RPMI8226 (cell line): ENCODE results near the gene CRLF3.
"Not testable (repeated sequence)": the region's sequence is repeated elsewhere in the genome, so short reads cannot be mapped to it uniquely, and the experiment has no call there.

Experiments
- DNase-seq: peaks from one replicate; pipeline ENCODE4 v3.0.0-alpha.2; 2015

CRLF3 gene

DNA sequence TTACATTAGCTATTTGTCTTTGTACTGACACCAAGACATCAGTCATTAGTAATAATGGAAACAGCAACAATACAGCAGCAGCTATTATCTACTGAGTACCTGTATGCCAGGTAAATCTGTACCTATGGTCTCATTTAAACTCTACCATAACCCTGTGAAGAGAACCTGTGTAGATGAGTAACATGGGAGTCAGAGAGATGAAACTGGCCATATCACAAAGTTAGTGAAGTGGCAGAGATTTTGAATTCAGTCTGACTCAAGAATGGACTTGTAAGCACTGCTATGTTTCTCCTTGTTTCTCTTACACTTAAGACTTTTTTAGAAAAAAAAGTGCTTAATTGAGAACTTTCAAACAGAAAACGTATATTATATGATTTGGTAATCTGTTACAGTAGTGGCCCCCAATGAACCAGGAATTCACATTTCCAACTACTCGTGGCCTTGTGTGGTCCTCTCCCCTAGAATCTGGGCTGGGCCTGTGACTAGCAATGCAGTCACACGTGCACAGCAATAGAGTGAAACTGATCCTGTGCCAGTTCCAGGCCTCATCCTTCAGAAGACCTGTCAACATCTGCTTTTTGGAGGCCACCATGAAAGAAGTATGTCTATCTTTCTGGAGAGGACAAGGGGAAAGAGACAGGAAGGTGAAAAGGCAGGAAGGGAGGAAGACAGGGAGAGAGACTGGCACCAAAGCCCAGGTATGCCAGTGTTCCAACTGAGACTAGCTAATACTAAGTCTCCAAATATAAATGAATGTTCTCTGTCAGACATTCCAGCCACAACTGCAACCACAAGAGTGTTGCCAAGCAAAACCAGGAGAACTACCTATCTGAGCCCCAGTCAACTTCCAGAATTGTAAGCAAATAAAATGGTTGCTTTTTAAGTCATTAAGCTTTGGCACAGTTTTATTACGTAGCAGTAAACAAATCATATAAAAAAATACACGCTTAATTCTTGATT, 12.0 kb downstream of the CRLF3 start:
- DNase-seq = peak; percentile 55

DNA sequence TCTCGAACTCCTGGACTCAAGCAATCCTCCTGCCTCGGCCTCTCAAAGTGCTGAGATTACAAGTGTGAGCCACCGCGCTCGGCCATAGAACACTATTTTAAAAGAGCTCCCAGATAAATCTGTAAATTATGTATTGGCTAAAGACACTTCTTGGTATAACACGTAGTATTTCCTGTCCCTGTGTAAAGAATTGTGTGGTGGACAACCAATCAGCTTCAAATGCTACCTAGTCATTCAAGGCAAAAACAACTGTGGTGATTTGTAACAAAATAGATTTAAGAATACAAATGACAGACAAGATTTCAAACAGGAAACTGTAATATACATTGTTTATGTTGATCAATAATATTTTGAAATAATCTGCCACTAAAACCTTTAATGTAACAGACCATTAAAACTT, 14.6 kb downstream of the CRLF3 start:
- DNase-seq = no peak

DNA sequence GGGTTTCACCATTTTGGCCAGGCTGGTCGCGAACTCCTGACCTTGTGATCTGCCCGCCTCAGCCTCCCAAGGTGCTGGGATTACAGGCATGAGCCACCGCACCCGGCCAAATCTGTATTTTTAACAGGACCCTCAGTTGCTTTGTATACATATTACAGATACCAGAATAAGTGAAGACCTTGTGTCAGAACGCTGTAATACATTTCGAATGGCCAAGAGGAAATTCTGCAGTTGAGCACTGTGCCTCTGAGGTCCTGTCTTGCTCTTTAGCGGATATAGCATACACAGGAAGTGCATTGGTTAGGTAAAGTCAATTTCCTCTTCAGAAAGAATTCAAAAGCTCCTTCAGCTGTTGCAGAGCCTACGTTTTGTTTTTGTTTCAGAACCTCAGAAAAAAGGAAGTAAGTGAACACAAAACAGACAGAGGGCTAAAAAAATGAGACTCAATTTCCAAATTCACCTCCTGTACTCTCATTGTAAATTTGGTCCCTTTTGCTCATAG, 15.7 kb downstream of the CRLF3 start:
- DNase-seq = peak; percentile 69

DNA sequence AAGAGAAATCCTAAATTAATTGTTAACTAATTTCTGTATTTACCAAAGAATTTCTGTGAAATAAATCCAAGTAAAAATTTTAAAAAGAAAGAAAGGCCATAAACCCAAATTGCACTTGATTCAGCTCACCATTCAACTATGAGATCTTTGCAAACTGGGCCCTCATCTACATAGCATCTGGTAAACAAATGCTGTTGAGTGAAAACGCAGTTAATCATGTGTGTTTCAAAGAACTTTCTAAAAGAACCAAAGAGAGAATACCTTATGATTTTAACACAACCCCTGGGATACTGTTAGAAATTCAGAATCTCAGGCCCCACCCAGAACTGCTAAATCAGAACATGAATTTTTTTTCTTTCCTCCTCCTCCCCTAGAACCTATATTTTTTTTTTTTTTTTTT, 16.6 kb downstream of the CRLF3 start:
- no peak for DNase-seq

DNA sequence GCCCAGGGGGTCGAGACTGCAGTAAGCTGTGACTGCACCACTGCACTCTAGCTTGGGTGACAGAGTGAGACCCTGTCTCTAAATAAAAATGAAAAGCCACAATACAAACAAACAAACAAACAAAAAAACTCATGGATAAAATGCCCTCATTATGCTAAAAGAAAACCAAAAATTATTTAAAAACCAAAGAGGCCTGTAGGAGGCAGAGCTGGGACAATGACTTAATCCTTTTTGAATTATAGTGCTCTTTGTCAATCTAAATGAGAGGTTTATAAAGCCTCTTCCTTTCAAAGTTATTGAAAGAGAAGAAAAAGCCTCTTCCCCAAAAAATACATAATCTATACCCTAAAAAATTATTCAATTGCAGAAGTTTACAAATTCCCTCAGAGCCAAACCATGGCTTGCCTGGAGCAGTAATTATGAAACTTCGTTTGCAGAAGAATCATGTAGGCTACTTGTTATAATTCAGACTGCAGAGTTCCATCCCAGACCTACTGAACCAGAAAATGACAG, 18.5 kb downstream of the CRLF3 start:
- DNase-seq = no peak

DNA sequence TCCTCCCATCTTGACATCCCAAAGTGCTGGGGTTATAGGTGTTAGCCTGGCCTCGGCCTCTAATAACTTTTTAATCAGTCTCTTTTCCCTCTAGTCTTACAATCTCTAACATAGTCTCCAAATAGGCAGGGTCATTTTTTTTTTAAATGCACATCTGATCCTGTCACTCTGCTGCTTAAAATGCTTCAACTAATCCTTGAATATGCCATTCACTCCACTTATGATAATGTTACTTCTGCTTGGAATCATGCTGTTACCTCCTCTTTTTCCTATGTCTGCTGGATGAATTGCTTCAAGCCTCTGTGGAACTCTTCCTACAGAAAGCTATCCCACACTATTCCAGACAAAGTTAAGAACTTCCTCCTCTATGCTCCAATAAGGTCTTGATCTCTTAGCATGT, 22.8 kb downstream of the CRLF3 start:
- no peak for DNase-seq

DNA sequence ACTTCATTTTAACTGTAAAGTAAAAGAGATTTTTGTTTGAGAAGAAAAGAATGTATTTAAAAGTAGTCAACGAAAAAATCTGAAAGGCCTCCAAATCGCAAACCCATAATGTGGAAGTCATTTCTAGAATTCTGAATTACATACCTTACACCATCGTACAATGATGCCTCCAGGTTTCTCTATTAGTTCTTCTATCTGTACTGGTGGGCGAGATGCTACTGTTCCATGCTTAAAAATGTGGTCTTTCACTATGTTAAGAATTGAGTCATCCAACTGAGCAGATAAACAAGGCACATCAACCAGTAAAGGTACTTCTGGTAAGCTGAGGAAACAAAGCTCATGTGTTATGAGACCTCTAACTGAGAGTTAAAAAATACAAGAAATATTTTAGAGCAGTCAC, 28.5 kb downstream of the CRLF3 start:
- DNase-seq = no peak

DNA sequence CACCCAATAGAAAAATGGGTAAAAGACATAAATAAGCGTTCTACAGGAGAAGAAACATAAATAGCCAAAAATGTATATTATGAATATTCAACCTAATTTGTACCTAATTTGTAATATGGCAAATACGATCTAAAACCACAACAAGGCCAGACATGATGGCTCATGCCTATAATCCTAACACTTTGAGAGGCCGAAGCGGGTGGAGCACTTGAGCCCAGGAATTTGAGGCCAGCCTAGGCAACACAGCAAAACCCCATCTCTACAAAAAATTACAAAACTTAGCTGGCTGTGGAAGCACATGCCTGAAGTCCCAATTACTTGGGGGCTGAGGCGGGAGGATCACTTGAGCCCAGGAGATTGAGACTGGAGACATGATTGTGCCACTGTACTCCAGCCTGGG, 30.1 kb downstream of the CRLF3 start:
- DNase-seq = no peak

DNA sequence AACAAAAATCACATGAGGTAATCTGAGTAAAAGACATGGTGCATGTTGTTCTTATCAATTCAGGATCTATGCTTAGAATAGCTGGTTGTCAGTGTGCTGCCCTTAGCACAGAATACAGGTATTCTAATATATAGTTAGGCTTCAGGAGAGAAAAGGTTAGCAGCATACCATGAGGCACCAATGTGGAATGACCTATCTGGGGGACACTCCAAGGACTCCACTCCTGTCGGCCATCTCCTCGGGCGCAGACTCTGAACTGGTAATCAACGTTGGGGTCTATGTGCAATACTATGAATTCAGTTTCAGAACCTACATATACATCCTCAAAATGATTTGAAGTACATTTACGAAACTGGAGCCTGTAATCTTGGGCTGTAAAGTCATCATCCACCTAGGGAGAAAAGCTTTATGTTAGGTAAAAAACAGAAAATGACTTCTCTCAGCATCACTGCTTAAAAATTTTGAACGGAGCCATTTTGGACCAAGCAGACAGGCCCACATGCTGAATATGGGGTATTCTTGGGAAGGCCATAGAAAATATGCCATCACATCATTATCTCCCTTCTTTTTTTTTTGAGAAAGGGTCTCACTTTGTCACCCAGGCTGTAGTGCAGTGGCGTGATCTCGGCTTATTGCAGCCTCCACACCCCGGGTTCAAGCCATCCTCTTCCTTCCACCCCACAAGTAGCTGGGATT, 31.1 kb downstream of the CRLF3 start:
- DNase-seq = no peak

DNA sequence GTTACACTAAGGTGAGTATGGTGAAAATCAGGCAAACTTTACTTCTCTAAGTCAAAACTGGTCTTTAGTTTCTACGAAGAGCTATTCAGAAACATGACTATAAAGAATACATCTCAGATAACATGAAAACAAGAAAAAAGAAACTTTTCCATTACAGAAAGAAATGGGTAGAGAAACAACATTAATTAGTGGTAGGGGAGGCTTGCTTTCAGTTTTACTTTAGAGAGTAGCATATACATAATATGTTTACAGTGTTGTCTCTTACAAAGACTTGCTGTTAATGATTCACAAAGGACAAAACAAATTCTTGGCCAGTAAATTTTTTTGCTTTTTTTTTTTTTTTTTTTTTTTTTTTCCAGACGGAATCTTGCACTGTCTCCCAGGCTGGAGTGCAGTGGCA, 34.2 kb downstream of the CRLF3 start:
- no peak for DNase-seq

DNA sequence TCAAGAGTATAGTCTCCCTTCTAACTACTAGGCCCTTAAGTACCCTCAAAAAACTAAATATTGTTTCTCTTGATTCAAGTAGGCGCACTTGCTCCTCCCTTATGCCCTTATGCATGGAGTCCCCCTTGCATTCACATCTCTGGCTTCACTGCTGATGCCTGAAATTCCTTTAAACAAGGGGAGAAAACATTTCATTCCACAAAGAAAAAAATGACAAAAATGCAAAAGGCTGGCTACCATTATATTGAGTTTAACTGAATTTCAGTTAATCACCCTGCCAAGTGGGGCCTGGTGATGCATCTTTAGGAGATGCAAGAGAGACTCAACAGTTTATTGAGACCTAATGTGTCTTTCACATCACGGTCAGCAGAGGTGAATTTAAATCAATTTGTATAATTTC, 35.6 kb downstream of the CRLF3 start:
- DNase-seq = no peak

DNA sequence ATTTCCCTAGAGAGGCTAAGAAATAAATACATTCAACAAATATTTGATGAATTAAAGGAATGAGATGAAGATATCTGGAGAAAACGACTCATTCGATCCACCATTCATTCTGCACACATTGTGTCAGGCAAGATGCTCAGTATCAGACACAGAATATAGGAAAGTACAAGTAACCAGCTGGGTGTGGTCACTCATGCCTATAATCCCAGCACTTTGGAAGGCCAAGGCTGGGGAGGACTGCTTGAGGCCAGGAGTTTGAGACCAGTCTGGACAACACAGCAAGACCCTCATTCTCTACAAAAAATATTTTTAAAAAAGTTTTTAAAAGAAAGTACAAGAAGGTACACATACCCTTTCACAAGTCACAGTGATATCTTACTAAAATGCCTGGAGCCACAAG, 42.3 kb downstream of the CRLF3 start:
- no peak for DNase-seq

DNA sequence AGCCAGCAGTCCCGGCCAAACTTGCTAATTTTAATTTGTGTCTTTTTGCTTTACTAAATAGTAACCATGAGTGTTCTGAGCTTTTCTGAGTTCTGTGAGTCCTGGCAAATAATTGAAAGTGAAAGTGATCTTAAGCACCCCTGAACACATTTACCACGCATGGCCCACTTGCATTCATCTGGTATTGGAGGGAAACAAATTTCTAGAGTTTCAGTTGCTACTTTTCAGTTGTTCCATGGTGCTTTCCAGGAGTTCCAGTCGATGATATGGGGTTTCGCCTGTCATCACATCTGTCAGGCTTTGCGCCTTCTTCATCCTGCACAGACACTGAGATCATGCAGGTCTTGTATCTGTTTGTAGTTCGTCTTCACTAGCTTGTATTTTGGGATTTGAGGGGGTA, 44.1 kb downstream of the CRLF3 start:
- no peak for DNase-seq

DNA sequence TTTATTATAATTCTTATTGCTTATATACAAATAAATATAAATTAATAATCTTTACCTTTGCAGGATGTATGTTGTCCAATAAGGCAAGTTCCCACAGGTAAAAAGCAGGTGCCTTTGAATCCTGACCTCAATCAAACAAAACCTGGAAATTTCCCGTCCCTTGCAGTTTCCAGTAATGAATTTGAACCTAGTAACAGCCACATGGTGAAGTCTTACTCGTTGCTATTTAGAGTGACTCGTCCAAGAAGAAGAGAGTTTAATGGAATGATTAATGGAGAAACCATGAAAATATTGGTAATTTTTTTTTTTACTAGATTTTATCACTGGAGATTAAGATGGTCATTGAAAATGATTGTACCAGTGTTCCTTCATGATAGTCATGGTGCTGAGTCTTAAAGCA, 55.7 kb downstream of the CRLF3 start:
- not testable (repeated sequence) for DNase-seq

DNA sequence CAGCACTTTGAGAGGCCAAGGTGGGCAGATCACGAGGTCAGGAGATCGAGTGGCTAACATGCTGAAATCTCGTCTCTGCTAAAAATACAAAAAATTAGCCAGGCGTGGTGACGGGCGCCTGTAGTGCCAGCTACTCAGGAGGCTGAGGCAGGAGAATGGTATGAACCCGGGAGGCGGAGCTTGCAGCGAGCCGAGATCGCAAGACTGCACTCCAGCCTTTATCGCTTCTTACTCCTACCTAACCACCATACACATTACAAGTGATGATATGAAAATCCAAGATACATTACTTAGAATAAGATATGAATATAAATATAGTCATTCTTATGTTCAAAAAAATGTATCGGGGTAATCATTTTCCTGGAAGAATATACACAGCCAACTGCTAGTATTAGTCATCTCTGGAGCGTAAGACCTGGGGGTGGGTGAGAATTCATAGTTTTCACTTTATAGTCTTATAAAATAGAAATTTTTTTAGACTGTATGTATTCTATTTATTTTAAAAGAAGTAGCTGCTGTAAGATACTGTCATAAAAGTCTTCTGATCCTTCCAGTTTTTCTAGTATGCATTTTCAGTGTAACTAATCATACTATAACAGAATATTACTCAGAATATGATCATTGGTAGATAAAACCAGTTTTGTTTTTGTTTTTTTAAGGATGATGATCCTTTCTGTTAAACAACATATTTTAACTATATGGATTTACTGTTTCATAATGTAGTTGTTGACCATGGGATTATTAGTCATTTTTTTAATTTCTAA, 56.7 kb downstream of the CRLF3 start:
- DNase-seq = not testable (repeated sequence)

DNA sequence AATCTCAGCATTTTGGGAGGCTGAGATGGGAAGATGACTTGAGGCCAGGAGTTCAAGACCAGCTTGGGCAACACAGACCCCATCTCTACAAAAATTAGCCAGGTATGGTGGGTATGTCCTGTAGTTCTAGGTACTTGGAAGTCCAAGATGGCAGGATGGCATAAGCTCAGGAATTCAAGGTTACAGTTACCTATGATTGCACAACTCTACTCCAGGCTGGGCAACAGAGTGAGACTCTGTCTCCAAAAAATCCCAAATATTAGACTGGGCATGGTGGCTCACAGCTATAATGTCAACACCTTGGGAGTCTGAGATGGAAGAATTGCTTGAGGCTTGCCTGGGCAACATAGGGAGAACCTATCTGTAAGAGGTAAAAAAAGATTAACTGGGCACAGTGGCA, 63.4 kb downstream of the CRLF3 start:
- DNase-seq = no peak

DNA sequence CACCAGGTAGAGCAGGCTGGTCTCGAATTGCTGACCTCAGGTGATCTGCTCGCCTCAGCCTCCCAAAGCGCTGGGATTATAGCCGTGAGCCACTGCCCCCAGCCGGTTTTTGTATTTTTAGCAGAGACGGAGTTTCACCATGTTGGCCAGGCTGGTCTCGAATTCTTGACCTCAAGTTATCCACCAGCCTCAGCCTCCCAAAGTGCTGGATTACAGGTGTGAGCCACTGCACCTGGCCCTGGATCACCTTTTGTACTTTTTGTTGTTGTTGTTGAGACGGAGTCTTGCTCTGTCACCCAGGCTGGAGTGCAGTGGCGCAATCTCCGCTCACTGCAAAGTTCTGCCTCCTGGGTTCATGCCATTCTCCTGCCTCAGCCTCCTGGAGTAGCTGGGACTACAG, 71.2 kb downstream of the CRLF3 start:
- DNase-seq = not testable (repeated sequence)

DNA sequence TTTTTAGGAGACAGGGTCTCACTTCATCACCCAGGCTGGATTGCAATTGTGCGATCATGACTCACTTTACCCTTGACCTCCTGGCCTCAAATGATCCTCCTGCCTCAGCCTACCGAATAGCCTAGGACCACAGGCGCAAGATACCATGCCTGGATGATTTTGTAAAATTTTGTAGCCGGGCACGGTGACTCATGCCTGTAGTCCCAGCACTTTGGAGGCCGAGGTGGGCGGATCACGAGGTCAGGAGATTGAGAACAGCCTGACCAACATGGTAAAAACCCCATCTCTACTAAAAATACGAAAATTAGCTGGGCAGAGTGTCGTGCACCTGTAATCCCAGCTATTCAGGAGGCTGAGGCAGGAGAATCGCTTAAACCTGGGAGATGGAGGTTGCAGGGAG, 73.5 kb downstream of the CRLF3 start:
- not testable (repeated sequence) for DNase-seq

DNA sequence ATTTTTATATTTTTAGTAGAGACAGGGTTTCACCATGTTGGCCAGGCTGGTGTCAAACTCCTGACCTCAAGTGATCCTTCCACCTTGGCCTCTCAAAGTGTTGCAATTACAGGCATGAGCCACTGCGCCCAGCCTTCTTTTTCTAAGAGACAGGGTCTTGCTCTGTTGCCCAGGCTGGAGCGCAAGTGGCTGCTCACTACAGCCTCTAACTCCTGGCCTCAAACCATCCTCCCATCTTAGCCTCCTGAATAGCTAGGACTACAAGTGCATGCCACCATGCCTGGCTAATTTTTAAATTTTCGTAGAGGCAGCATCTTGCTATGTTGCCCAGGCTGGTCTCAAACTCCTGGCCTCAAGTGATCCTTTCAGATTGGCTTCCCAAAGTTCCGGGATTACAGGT, 76.9 kb downstream of the CRLF3 start:
- not testable (repeated sequence) for DNase-seq

DNA sequence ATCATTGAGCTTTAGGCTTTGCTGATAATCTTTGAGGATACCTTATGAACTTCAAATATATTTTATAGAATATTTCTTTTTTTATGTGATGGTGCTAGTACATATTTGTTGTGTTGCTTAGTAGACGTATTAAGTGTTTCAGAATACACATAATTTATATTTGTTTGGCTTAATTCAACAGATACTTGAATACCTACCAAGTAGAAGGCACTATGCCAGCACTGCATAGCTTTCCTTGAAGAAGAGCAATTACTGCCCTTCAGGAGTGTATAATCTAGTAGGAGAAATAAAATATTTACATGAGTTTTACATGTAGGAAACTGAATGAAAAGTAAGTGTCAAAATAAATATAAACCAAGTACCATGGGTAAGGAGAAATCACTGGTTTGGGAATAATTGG, 81.8 kb downstream of the CRLF3 start:
- not testable (repeated sequence) for DNase-seq

DNA sequence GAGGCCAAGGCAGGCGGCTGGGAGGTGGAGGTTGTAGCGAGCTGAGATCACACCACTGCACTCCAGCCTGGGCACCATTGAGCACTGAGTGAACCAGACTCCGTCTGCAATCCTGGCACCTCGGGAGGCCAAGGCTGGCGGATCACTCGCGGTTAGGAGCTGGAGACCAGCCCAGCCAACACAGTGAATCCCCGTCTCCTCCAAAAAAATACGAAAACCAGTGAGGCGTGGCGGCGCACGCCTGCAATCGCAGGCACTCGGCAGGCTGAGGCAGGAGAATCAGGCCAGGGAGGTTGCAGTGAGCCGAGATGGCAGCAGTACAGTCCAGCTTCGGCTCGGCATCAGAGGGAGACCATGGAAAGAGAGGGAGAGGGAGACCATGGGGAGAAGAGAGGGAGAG, 88.1 kb downstream of the CRLF3 start:
- not testable (repeated sequence) for DNase-seq

DNA sequence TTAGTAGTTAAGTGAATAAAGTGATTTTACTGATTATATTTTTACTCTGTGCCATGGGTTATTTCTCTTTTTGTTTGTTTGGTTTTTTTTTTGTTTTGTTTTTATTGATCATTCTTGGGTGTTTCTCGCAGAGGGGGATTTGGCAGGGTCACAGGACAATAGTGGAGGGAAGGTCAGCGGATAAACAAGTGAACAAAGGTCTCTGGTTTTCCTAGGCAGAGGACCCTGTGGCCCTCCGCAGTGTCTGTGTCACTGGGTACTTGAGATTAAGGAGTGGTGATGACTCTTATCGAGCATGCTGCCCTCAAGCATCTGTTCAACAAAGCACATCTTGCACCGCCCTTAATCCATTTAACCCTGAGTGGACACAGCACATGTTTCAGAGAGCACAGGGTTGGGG, 88.8 kb downstream of the CRLF3 start:
- DNase-seq = not testable (repeated sequence)

DNA sequence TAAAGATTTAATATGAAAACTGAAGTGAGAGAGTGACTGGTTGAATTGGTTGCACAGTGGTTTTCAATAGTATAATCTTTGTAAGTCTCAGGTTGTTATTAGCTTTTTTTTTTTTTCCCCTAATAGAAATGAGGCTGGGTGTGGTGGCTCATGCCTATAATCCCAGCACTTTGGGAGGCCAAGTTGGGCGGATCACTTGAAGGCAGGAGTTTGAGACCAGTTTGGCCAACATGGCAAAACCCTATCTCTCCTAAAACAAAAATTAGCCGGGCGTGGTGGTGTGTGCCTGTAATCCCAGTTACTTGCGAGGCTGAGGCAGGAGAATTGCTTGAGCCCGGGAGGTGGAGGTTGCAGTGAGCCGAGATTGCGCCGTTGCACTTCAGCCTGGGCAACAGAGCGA, 89.3 kb downstream of the CRLF3 start:
- DNase-seq = not testable (repeated sequence)
